ENCODE measurements around the gene OR6C4. TPM values are rescaled to one million over a fixed set of nuclear protein-coding genes. Genes with fewer than 3 reads are reported as not detected.
"Not testable (repeated sequence)": the region's sequence is repeated elsewhere in the genome, so short reads cannot be mapped to it uniquely, and the experiment has no call there.

The OR6C4 gene
- total RNA-seq, 1 experiment from 2014 or later, result not detected

GRCh38 chr12:55570689-55571088 lies 21.3 kb downstream of the OR6C4 start:
- H3K9me2 ChIP-seq (replicated peaks; ENCODE audit: insufficient read depth, low read length); H3K9ac ChIP-seq (ENCODE audit: low read length); H2AFZ ChIP-seq (ENCODE audit: low read length); H3K4me2 ChIP-seq (ENCODE audit: low read depth, low read length, poor library complexity, severe bottlenecking); H4K20me1 ChIP-seq (ENCODE audit: insufficient read depth, low read depth, low read length); H3K9me3 ChIP-seq (ENCODE audit: low read length); H3K79me2 ChIP-seq (ENCODE audit: low read length); DNase-seq; H3K27ac ChIP-seq (ENCODE audit: low read length); H3K4me1 ChIP-seq (ENCODE audit: low read length); H3K27me3 ChIP-seq (ENCODE audit: low read length); H3K36me3 ChIP-seq (ENCODE audit: insufficient read depth, low read length); H3K4me3 ChIP-seq (ENCODE audit: low read length): not testable (repeated sequence)

DNA sequence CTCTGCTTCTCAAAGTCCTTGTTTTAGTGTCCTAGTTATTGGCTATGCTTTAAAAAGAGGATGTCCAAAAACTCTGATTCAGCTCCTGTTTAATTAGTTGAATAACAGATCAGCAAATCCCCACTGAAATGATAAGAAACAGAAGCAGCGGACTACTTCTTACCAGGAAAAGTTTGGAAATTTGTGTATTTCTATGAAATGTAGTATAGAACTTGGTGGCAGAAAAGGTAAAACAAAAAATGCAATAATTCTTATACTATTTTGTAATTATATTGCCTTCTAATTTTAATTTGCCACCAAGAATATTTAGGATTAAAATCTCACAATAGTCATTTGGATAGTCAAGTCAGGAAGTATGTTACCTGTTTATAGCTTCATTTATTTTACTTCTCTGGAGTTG lies 22.8 kb downstream of the OR6C4 start, which contains the start of gene OR2AP1:
TSS of gene OR2AP1 (plus strand) at position 301 of the 400 bp plus-strand sequence. CDS start 1,947 bp downstream, outside the sequence.
- Histone ChIP-seq H3K79me2 (ENCODE audit: low read length) (no peaks in the 10 kb centered on the region), H2AFZ (ENCODE audit: low read length) (no peak within 1 kb of the TSS), H3K4me2 (ENCODE audit: low read depth, low read length, poor library complexity, severe bottlenecking) (no peak within 1 kb of the TSS), H4K20me1 (ENCODE audit: insufficient read depth, low read depth, low read length) (no peaks in the 10 kb centered on the region), H3K4me3 (ENCODE audit: low read length) (no peak within 1 kb of the TSS), H3K9me2 (replicated peaks; ENCODE audit: insufficient read depth, low read length) (no peaks in the 10 kb centered on the region), H3K4me1 (ENCODE audit: low read length) (no peaks in the 10 kb centered on the region), H3K27ac (ENCODE audit: low read length) (no peak within 1 kb of the TSS), H3K27me3 (ENCODE audit: low read length) (no peaks in the 10 kb centered on the region), H3K9ac (ENCODE audit: low read length) (no peak within 1 kb of the TSS), H3K9me3 (ENCODE audit: low read length) (no peaks in the 10 kb centered on the region; the same call in 1 of the 2 replicates), H3K36me3 (ENCODE audit: insufficient read depth, low read length) (no peaks in the 10 kb centered on the region)
- no peak for DNase-seq

GRCh38 chr12:55582066-55582465 lies 32.7 kb downstream of the OR6C4 start:
- H3K9me2 ChIP-seq (replicated peaks; ENCODE audit: insufficient read depth, low read length), result no peaks in the 10 kb centered on the region
- H3K4me1 ChIP-seq (ENCODE audit: low read length), result no peaks in the 10 kb centered on the region
- no peaks in the 10 kb centered on the region for H3K79me2 ChIP-seq (ENCODE audit: low read length)
- no peaks in the 10 kb centered on the region for H3K36me3 ChIP-seq (ENCODE audit: insufficient read depth, low read length)
- no peak overlapping the region for H3K27ac ChIP-seq (ENCODE audit: low read length)
- no peak for DNase-seq
- no peaks in the 10 kb centered on the region for H4K20me1 ChIP-seq (ENCODE audit: insufficient read depth, low read depth, low read length)
- H3K4me3 ChIP-seq (ENCODE audit: low read length), result no peak overlapping the region
- no peaks in the 10 kb centered on the region for H3K27me3 ChIP-seq (ENCODE audit: low read length)
- H2AFZ ChIP-seq (ENCODE audit: low read length), result no peak overlapping the region
- no peaks in the 10 kb centered on the region for H3K9me3 ChIP-seq (ENCODE audit: low read length)
- H3K4me2 ChIP-seq (ENCODE audit: low read depth, low read length, poor library complexity, severe bottlenecking), result no peak overlapping the region
- H3K9ac ChIP-seq (ENCODE audit: low read length), result no peak overlapping the region

DNA sequence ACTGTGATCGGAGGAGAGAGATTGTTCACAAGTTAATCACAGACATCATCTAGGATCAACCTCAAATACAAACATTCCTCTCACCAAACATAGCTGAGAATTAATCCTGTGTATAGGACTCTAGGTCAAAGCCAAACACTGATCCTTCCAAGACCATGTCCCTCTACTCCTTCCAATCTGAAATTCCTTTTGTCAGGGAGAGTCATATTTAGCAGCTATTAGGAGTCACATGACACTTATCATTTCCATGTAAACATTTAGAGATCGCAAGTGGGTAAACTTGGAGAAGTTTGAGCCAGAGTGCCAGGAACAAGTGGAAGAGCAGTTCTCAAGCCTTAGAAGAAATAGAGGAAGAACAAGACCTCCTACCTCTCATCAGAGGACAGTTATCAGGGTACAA lies 36.4 kb downstream of the OR6C4 start:
- Histone ChIP-seq H4K20me1 (ENCODE audit: insufficient read depth, low read depth, low read length) (no peaks in the 10 kb centered on the region), H3K79me2 (ENCODE audit: low read length) (no peaks in the 10 kb centered on the region)

GRCh38 chr12:55590152-55590551 lies 40.8 kb downstream of the OR6C4 start:
- not testable (repeated sequence) for H3K4me1 ChIP-seq (ENCODE audit: low read length); H3K9ac ChIP-seq (ENCODE audit: low read length); H2AFZ ChIP-seq (ENCODE audit: low read length); H3K27me3 ChIP-seq (ENCODE audit: low read length); H3K36me3 ChIP-seq (ENCODE audit: insufficient read depth, low read length); H3K4me2 ChIP-seq (ENCODE audit: low read depth, low read length, poor library complexity, severe bottlenecking); H3K9me2 ChIP-seq (replicated peaks; ENCODE audit: insufficient read depth, low read length); H3K27ac ChIP-seq (ENCODE audit: low read length); DNase-seq; H3K9me3 ChIP-seq (ENCODE audit: low read length); H3K79me2 ChIP-seq (ENCODE audit: low read length); H4K20me1 ChIP-seq (ENCODE audit: insufficient read depth, low read depth, low read length); H3K4me3 ChIP-seq (ENCODE audit: low read length)

More for the DNA sequence above, 36.4 kb downstream of the OR6C4 start:
- H3K9ac ChIP-seq (ENCODE audit: low read length), result no peak overlapping the region
- H2AFZ ChIP-seq (ENCODE audit: low read length), result no peak overlapping the region
- H3K27ac ChIP-seq (ENCODE audit: low read length), result no peak overlapping the region
- no peak overlapping the region for H3K4me2 ChIP-seq (ENCODE audit: low read depth, low read length, poor library complexity, severe bottlenecking)
- no peaks in the 10 kb centered on the region for H3K4me1 ChIP-seq (ENCODE audit: low read length)
- DNase-seq, result no peak
- no peaks in the 10 kb centered on the region for H3K9me3 ChIP-seq (ENCODE audit: low read length)
- H3K36me3 ChIP-seq (ENCODE audit: insufficient read depth, low read length), result no peaks in the 10 kb centered on the region
- no peaks in the 10 kb centered on the region for H3K27me3 ChIP-seq (ENCODE audit: low read length)
- no peaks in the 10 kb centered on the region for H3K9me2 ChIP-seq (replicated peaks; ENCODE audit: insufficient read depth, low read length)
- H3K4me3 ChIP-seq (ENCODE audit: low read length), result no peak overlapping the region

Other genes starting within 250 kb of the OR6C4 start
- gene OR6C1, start 235.3 kb upstream of the OR6C4 start, total RNA-seq (2014; rRNA removed; shearing (Covaris generic); ENCODE audit: low replicate concordance), result not detected in 2 replicates
- not detected in 2 replicates for gene OR6C3, start 218.9 kb upstream of the OR6C4 start, total RNA-seq (2014; rRNA removed; shearing (Covaris generic); ENCODE audit: low replicate concordance)
- not detected in 2 replicates for gene OR6C75, start 186.6 kb upstream of the OR6C4 start, total RNA-seq (2014; rRNA removed; shearing (Covaris generic); ENCODE audit: low replicate concordance)
- gene OR6C65, start 149.1 kb upstream of the OR6C4 start, total RNA-seq (2014; rRNA removed; shearing (Covaris generic); ENCODE audit: low replicate concordance), result not detected in 2 replicates
- not detected in 2 replicates for gene OR6C76, start 123.3 kb upstream of the OR6C4 start, total RNA-seq (2014; rRNA removed; shearing (Covaris generic); ENCODE audit: low replicate concordance)
- not detected in 2 replicates for gene OR6C2, start 105.5 kb upstream of the OR6C4 start, total RNA-seq (2014; rRNA removed; shearing (Covaris generic); ENCODE audit: low replicate concordance)
- not detected in 2 replicates for gene OR6C70, start 79.5 kb upstream of the OR6C4 start, total RNA-seq (2014; rRNA removed; shearing (Covaris generic); ENCODE audit: low replicate concordance)
- not detected in 2 replicates for gene OR6C68, start 57.2 kb upstream of the OR6C4 start, total RNA-seq (2014; rRNA removed; shearing (Covaris generic); ENCODE audit: low replicate concordance)
- gene OR2AP1, start 22.9 kb downstream of the OR6C4 start, total RNA-seq (2014; rRNA removed; shearing (Covaris generic); ENCODE audit: low replicate concordance), result not detected in 2 replicates
- gene OR10P1, start 87.3 kb downstream of the OR6C4 start, total RNA-seq (2014; rRNA removed; shearing (Covaris generic); ENCODE audit: low replicate concordance), result not detected in 2 replicates
- gene ITGA7, start 158.3 kb downstream of the OR6C4 start, total RNA-seq (2014; rRNA removed; shearing (Covaris generic); ENCODE audit: low replicate concordance), result 0.78 and 2.6 TPM in 2 replicates
- gene BLOC1S1, start 166.4 kb downstream of the OR6C4 start, total RNA-seq (2014; rRNA removed; shearing (Covaris generic); ENCODE audit: low replicate concordance), result 83.4 and 191 TPM in 2 replicates
- 12.4 and 12.8 TPM in 2 replicates for gene RDH5, start 170.8 kb downstream of the OR6C4 start, total RNA-seq (2014; rRNA removed; shearing (Covaris generic); ENCODE audit: low replicate concordance)
- 150 and 266 TPM in 2 replicates for gene CD63, start 179.4 kb downstream of the OR6C4 start, total RNA-seq (2014; rRNA removed; shearing (Covaris generic); ENCODE audit: low replicate concordance)
- 2.9 and 7.8 TPM in 2 replicates for gene GDF11, start 193.5 kb downstream of the OR6C4 start, total RNA-seq (2014; rRNA removed; shearing (Covaris generic); ENCODE audit: low replicate concordance)